ENCODE data around the gene ALG14. TPM values are rescaled to one million over a fixed set of nuclear protein-coding genes. Genes with fewer than 3 reads are reported as not detected.

ALG14 gene
- total and polyA plus RNA-seq, 2 donors (not counting 1 experiment from before 2014, with no cell fraction given), result 3.5 to 3.8 TPM

GRCh38 chr1:95080446-95080845, 7.7 kb upstream of the ALG14 start:
- H3K36me3 ChIP-seq (ENCODE audit: control insufficient read depth, insufficient read depth, low read length), result no peaks in the 10 kb centered on the region
- H3K9me3 ChIP-seq (ENCODE audit: control insufficient read depth, insufficient read depth, low read depth, low read length), result no peaks in the 10 kb centered on the region
- H2AFZ ChIP-seq (ENCODE audit: low read length), result no peak overlapping the region
- no peak for DNase-seq (ENCODE audit: low read depth in 2 of 2)
- no peak overlapping the region for H3K4me2 ChIP-seq (ENCODE audit: extremely low read depth, insufficient read depth, low read length)
- no peak overlapping the region for H3K27ac ChIP-seq (ENCODE audit: insufficient read depth, low read length)
- H3K4me3 ChIP-seq (replicated peaks in 1 of 4; ENCODE audit: control extremely low read depth in 1 of 4, insufficient read depth in 1 of 4, low read depth in 3 of 4, low read length in 4 of 4), result no peak overlapping the region
- H3K4me1 ChIP-seq (ENCODE audit: control insufficient read depth, extremely low read depth, insufficient read depth, low read length), result no peaks in the 10 kb centered on the region
- no peaks in the 10 kb centered on the region for H3K79me2 ChIP-seq (ENCODE audit: control insufficient read depth, insufficient read depth, low read length)
- no peak overlapping the region for H3K9ac ChIP-seq (ENCODE audit: insufficient read depth, low read length)
- H3K27me3 ChIP-seq (ENCODE audit: control insufficient read depth, insufficient read depth, low read length), result peaks cover 21% of the 10 kb centered on the region
- H4K20me1 ChIP-seq (ENCODE audit: control insufficient read depth, extremely low read depth, insufficient read depth, low read length), result no peaks in the 10 kb centered on the region
- TF ChIP-seq EZH2 (IDR thresholded peaks at IDR 0.05; ENCODE audit: low read length, missing control alignments) (no peak), CTCF (conservative IDR thresholded peaks at IDR 0.05 in 1 of 2, IDR thresholded peaks at IDR 0.05 in 1 of 2; ENCODE audit: low read depth in 1 of 2, low read length in 2 of 2) (no peak)

GRCh38 chr1:95076034-95076433, 3.3 kb upstream of the ALG14 start:
- Histone ChIP-seq H3K27ac (ENCODE audit: insufficient read depth, low read length) (no peak overlapping the region), H3K4me3 (replicated peaks in 1 of 4; ENCODE audit: control extremely low read depth in 1 of 4, insufficient read depth in 1 of 4, low read depth in 3 of 4, low read length in 4 of 4) (no peak overlapping the region), H3K27me3 (ENCODE audit: control insufficient read depth, insufficient read depth, low read length) (peaks cover 15% of the 10 kb centered on the region), H4K20me1 (ENCODE audit: control insufficient read depth, extremely low read depth, insufficient read depth, low read length) (no peaks in the 10 kb centered on the region), H3K79me2 (ENCODE audit: control insufficient read depth, insufficient read depth, low read length) (no peaks in the 10 kb centered on the region), H2AFZ (ENCODE audit: low read length) (no peak overlapping the region), H3K9ac (ENCODE audit: insufficient read depth, low read length) (no peak overlapping the region), H3K36me3 (ENCODE audit: control insufficient read depth, insufficient read depth, low read length) (no peaks in the 10 kb centered on the region), H3K4me1 (ENCODE audit: control insufficient read depth, extremely low read depth, insufficient read depth, low read length) (peaks cover 2% of the 10 kb centered on the region), H3K9me3 (ENCODE audit: control insufficient read depth, insufficient read depth, low read depth, low read length) (no peaks in the 10 kb centered on the region), H3K4me2 (ENCODE audit: extremely low read depth, insufficient read depth, low read length) (no peak overlapping the region)
- DNase-seq (ENCODE audit: low read depth in 2 of 2), result no peak
- no peak for TF ChIP-seq EZH2 (IDR thresholded peaks at IDR 0.05; ENCODE audit: low read length, missing control alignments)
- TF ChIP-seq CTCF (conservative IDR thresholded peaks at IDR 0.05 in 1 of 2, IDR thresholded peaks at IDR 0.05 in 1 of 2; ENCODE audit: low read depth in 1 of 2, low read length in 2 of 2), result no peak

- H3K36me3 ChIP-seq (ENCODE audit: control insufficient read depth, insufficient read depth, low read length), result no peaks in the 10 kb centered on the region
- H3K4me1 ChIP-seq (ENCODE audit: control insufficient read depth, extremely low read depth, insufficient read depth, low read length), result peaks cover 2% of the 10 kb centered on the region
- H4K20me1 ChIP-seq (ENCODE audit: control insufficient read depth, extremely low read depth, insufficient read depth, low read length), result no peaks in the 10 kb centered on the region
- TF ChIP-seq EZH2 (IDR thresholded peaks at IDR 0.05; ENCODE audit: low read length, missing control alignments) (no peak), CTCF (conservative IDR thresholded peaks at IDR 0.05 in 1 of 2, IDR thresholded peaks at IDR 0.05 in 1 of 2; ENCODE audit: low read depth in 1 of 2, low read length in 2 of 2) (no peak)
- H3K9ac ChIP-seq (ENCODE audit: insufficient read depth, low read length), result no peak overlapping the region
- no peaks in the 10 kb centered on the region for H3K9me3 ChIP-seq (ENCODE audit: control insufficient read depth, insufficient read depth, low read depth, low read length)
- no peaks in the 10 kb centered on the region for H3K79me2 ChIP-seq (ENCODE audit: control insufficient read depth, insufficient read depth, low read length)
- peak overlapping the region; percentile 68 to 97 (median 91) for H3K4me3 ChIP-seq (replicated peaks in 1 of 4; ENCODE audit: control extremely low read depth in 1 of 4, insufficient read depth in 1 of 4, low read depth in 3 of 4, low read length in 4 of 4)
- peak overlapping the region; percentile 100 for H2AFZ ChIP-seq (ENCODE audit: low read length)
- H3K4me2 ChIP-seq (ENCODE audit: extremely low read depth, insufficient read depth, low read length), result peak overlapping the region; percentile 92
- DNase-seq (ENCODE audit: low read depth in 2 of 2), result no peak
- H3K27me3 ChIP-seq (ENCODE audit: control insufficient read depth, insufficient read depth, low read length), result peaks cover 1% of the 10 kb centered on the region
- no peak overlapping the region for H3K27ac ChIP-seq (ENCODE audit: insufficient read depth, low read length)
These were observed 695 bp upstream of the ALG14 start for GRCh38 chr1:95073446-95073845.
